GM12874 (cell line): ENCODE data around the gene TEKTIP1.

Source experiments
- CTCF ChIP-seq: IDR thresholded peaks from 2 replicates; pipeline ENCODE4 v1.5.1; 2011; ENCODE audit warnings: low read depth, mild to moderate bottlenecking, control low read depth, low read length, moderate library complexity; ENCODE audit not compliant: insufficient read depth

Gene TEKTIP1

GRCh38 chr19:3538258-3538929, 580 bp upstream of the TEKTIP1 start:
- no peak for TF ChIP-seq CTCF

GRCh38 chr19:3539756-3540118, 763 bp downstream of the TEKTIP1 start:
- TF ChIP-seq CTCF = no peak

GRCh38 chr19:3543150-3544057, 4.4 kb downstream of the TEKTIP1 start:
- no peak for TF ChIP-seq CTCF

GRCh38 chr19:3544058-3544376, 5.0 kb downstream of the TEKTIP1 start:
- TF ChIP-seq CTCF = no peak

GRCh38 chr19:3544742-3545668, 6.0 kb downstream of the TEKTIP1 start:
- TF ChIP-seq CTCF = peak; percentile 98

GRCh38 chr19:3545669-3546034, 6.7 kb downstream of the TEKTIP1 start:
- no peak for TF ChIP-seq CTCF

- TF ChIP-seq CTCF = no peak
These were observed 7.1 kb downstream of the TEKTIP1 start for GRCh38 chr19:3546119-3546518.
